Suprapubic skin (tissue), 3 donors: Measurements from ENCODE around the gene CDKN1A.
"Not testable (repeated sequence)": the region's sequence is repeated elsewhere in the genome, so short reads cannot be mapped to it uniquely, and the experiment has no call there.

ENCODE experiments used
- CTCF ChIP-seq, 2 donors: fragments of 200-600 bp in 1 of 2; fragments of 450-650 bp in 1 of 2; sonication (generic) in 1 of 2; IDR thresholded peaks; one replicate each; pipeline ENCODE4 v1.5.1; 2016 to 2019; ENCODE audit warnings: antibody characterized with exemption in 2 of 2, mild to moderate bottlenecking in 1 of 2, moderate library complexity in 1 of 2
- EP300 ChIP-seq: sonication (generic); formaldehyde crosslinking; IDR thresholded peaks from one replicate; pipeline ENCODE4 v1.6.1; 2017; ENCODE audit warnings: antibody characterized with exemption
- POLR2A ChIP-seq, 2 donors: fragments of 450-650 bp; IDR thresholded peaks; one replicate each; pipeline ENCODE4 v1.6.1; 2017; ENCODE audit warnings: antibody characterized with exemption in 2 of 2, mild to moderate bottlenecking in 2 of 2, moderate library complexity in 2 of 2

DNA sequence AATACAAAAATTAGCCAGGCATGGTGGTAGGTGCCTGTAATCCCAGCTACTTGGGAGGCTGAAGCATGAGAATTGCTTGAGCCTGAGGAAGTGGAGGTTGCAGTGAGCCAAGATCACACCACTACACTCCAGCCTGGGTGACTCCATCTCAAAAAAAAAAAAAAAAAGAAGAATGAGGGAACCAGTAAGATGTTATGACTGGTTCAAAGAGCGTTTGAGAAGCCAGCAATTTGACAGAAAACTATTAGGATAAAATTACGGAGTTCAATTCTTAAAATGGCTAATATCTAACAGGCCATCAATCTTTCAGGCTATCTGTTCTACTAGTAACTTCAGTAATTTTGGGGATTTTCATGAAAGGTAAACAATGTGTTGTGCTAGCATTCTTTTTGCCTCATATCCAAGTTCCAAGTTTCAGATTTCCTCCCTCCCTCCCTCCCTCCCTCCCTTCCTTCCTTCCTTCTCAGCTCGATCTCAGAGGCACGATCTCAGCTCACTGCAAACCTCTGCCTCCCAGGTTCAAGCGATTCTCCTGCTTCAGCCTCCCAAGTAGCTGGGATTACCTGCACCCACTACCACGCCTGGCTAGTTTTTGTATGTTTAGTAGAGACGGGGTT, 26.6 kb downstream of the CDKN1A start:
- not testable (repeated sequence) for TF ChIP-seq CTCF (IDR thresholded peaks at IDR 0.05); POLR2A (IDR thresholded peaks at IDR 0.05); EP300
